ENCODE data around the gene MSRB1. TPM values are rescaled to one million over a fixed set of nuclear protein-coding genes. Genes with fewer than 3 reads are reported as not detected.

Gene MSRB1
- total and polyA plus RNA-seq, 2 donors (not counting 3 experiments of a cell fraction or from before 2014, with no cell fraction given) = 25.0 to 42.1 TPM

DNA sequence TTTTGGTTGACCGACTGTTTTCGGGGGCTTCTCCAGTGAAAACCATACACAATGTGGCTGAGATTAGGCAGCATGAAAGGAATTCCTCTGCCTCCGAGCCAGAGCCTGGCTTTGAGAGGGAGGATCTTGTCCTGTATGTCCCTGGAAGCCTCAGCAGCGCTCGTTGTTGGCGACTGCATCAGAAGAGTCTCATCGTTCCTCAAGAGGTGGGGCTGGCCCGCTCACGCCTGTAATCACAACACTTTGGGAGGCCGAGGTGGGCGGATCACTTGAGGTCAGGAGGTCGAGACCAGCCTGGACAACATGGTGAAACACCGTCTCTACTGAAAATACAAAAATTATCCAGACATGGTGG, 39.8 kb downstream of the MSRB1 start:
- BruUV-seq (replicated peaks) = no TSS peak
- Histone ChIP-seq H3K9me3 (replicated peaks; ENCODE audit: control insufficient read depth, insufficient read depth, low read length) (no peaks in the 10 kb centered on the region), H3K27ac (ENCODE audit: insufficient read depth, low read depth, low read length) (no peak overlapping the region), H2AFZ (ENCODE audit: low read depth, low read length) (no peak overlapping the region), H3K4me1 (ENCODE audit: control insufficient read depth, extremely low read depth, insufficient read depth, low read length) (no peaks in the 10 kb centered on the region), H3K79me2 (ENCODE audit: control insufficient read depth, insufficient read depth, low read length) (no peaks in the 10 kb centered on the region), H3K9ac (replicated peaks; ENCODE audit: extremely low read depth, insufficient read depth, low read length) (no peak overlapping the region), H3K9me1 (replicated peaks; ENCODE audit: control insufficient read depth, extremely low read depth, insufficient read depth, low read length) (no peaks in the 10 kb centered on the region), H3K36me3 (ENCODE audit: control insufficient read depth in 2 of 2, extremely low read depth in 1 of 2, insufficient read depth in 2 of 2, low read length in 2 of 2) (no peaks in the 10 kb centered on the region), H4K20me1 (replicated peaks; ENCODE audit: control insufficient read depth, extremely low read depth, insufficient read depth, low read length) (no peaks in the 10 kb centered on the region), H3K27me3 (ENCODE audit: control insufficient read depth in 2 of 2, insufficient read depth in 2 of 2, low read length in 2 of 2) (peaks cover 0 to 3% of the 10 kb centered on the region in 2 experiments), H3K4me3 (replicated peaks in 1 of 3; ENCODE audit: insufficient read depth in 1 of 3, low read depth in 1 of 3, low read length in 3 of 3) (no peak overlapping the region), H3K4me2 (ENCODE audit: insufficient read depth, low read length) (no peak overlapping the region)
- intact Hi-C loops (cut with micrococcal nuclease) = no loop called here
- CTCF ChIA-PET = interaction anchor here (1.3 kb wide), 1 partner anchor 13 kb away, joined by 3 read pairs; no protein-coding TSS in a partner anchor
- FAIRE-seq = no peak
- POLR2A ChIA-PET = no interaction called here
- dilution Hi-C loops (cut with MboI; ENCODE audit: extremely low pct_ligation_motif_present, low sequenced_read_pairs) = no loop called here
- TF ChIP-seq JUN (IDR thresholded peaks at IDR 0.05; ENCODE audit: borderline replicate concordance, insufficient read depth, insufficient read length, low read depth) (no peak), FOS (IDR thresholded peaks at IDR 0.05; ENCODE audit: borderline replicate concordance, insufficient read depth, low read length) (no peak), POLR2AphosphoS5 (IDR thresholded peaks at IDR 0.05; ENCODE audit: insufficient read depth, low read depth, low read length) (no peak), MYC (IDR thresholded peaks at IDR 0.05; ENCODE audit: low read depth, low read length) (no peak), GATA2 (IDR thresholded peaks at IDR 0.05; ENCODE audit: insufficient read depth, insufficient read length, low read depth, low read length) (no peak), EZH2 (IDR thresholded peaks at IDR 0.05; ENCODE audit: borderline replicate concordance, low read depth, low read length, severe bottlenecking) (no peak)
- TF ChIP-seq, protein P1, sequence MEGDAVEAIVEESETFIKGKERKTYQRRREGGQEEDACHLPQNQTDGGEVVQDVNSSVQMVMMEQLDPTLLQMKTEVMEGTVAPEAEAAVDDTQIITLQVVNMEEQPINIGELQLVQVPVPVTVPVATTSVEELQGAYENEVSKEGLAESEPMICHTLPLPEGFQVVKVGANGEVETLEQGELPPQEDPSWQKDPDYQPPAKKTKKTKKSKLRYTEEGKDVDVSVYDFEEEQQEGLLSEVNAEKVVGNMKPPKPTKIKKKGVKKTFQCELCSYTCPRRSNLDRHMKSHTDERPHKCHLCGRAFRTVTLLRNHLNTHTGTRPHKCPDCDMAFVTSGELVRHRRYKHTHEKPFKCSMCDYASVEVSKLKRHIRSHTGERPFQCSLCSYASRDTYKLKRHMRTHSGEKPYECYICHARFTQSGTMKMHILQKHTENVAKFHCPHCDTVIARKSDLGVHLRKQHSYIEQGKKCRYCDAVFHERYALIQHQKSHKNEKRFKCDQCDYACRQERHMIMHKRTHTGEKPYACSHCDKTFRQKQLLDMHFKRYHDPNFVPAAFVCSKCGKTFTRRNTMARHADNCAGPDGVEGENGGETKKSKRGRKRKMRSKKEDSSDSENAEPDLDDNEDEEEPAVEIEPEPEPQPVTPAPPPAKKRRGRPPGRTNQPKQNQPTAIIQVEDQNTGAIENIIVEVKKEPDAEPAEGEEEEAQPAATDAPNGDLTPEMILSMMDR (IDR thresholded peaks at IDR 0.05; ENCODE audit: extremely low read depth in 1 of 2, insufficient read depth in 1 of 2, low read depth in 1 of 2, low read length in 2 of 2) = no peak
- TF ChIP-seq, protein P2, sequence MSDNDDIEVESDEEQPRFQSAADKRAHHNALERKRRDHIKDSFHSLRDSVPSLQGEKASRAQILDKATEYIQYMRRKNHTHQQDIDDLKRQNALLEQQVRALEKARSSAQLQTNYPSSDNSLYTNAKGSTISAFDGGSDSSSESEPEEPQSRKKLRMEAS (IDR thresholded peaks at IDR 0.05; ENCODE audit: insufficient read depth, insufficient read length) = no peak
- no peak for DNase-seq (ENCODE audit: low read depth, low spot score)

Data from endothelial cell of umbilical vein (primary cell).